PC-9 (cell line): Measurements from ENCODE around the gene ABCB9.

Source experiments
- CTCF ChIP-seq: fragments of 200-600 bp; sonication (generic); conservative IDR thresholded peaks from 2 replicates; pipeline ENCODE4 v1.6.1; 2017; ENCODE audit warnings: mixed run types, antibody characterized with exemption, mild to moderate bottlenecking, moderate library complexity
- EZH2 ChIP-seq: fragments of 200-600 bp; sonication (generic); IDR thresholded peaks from 2 replicates; pipeline ENCODE4 v1.8.0; 2017; ENCODE audit warnings: antibody characterized with exemption, low read depth

DNA sequence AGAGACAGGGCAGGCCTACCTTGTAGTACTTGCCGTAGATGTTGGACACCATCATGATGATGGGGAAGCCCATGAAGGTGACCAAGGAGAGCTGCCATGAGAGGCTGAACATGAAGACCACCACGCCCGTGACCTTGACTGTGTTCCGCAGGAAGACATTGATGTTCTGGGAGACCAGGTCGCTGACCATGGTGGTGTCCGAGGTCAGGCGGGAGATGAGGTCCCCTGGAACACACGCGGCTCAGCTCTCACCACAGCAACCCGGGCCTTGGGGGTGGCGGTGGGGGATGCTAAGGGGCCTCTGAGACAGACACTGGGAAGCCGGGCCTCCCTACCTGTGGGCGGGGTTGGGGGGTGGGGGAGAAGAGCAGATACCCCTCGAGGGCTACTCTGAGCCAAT is 17.7 kb downstream of the ABCB9 start:
- no peak for TF ChIP-seq CTCF
- TF ChIP-seq EZH2: no peak
